ENCODE results near the gene HK1.

DNA sequence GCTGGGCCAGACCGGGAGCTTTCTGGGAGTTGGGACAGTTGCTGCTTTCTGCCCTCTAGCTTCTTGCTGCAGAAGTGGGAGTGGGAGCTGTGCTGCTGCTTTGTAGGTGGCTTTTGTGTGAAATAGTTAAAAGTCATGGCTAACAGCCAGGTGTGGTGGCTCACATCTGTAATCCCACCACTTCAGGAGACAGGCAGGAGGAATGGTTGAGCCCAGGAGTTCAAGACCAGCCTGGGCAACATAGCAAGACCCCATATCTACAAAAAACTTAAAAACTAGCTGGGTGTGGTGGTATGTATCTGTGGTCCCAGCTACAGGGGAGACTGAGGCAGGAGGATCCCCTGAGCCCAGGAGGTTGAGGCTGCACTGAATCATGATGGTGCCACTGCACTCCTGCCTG lies 124.8 kb downstream of the HK1 start:
- TF ChIP-seq, protein P1, sequence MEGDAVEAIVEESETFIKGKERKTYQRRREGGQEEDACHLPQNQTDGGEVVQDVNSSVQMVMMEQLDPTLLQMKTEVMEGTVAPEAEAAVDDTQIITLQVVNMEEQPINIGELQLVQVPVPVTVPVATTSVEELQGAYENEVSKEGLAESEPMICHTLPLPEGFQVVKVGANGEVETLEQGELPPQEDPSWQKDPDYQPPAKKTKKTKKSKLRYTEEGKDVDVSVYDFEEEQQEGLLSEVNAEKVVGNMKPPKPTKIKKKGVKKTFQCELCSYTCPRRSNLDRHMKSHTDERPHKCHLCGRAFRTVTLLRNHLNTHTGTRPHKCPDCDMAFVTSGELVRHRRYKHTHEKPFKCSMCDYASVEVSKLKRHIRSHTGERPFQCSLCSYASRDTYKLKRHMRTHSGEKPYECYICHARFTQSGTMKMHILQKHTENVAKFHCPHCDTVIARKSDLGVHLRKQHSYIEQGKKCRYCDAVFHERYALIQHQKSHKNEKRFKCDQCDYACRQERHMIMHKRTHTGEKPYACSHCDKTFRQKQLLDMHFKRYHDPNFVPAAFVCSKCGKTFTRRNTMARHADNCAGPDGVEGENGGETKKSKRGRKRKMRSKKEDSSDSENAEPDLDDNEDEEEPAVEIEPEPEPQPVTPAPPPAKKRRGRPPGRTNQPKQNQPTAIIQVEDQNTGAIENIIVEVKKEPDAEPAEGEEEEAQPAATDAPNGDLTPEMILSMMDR (conservative IDR thresholded peaks at IDR 0.05 in 1 of 2, IDR thresholded peaks at IDR 0.05 in 1 of 2; ENCODE audit: extremely low read depth in 1 of 2, insufficient read depth in 1 of 2, low read depth in 1 of 2, low read length in 2 of 2) = no peak
- no peak for TF ChIP-seq EZH2 (IDR thresholded peaks at IDR 0.05; ENCODE audit: borderline replicate concordance, low read length)
